Thyroid gland (tissue), 4 donors: ENCODE measurements around the gene PRELID2. TPM values are rescaled to one million over a fixed set of nuclear protein-coding genes. Genes with fewer than 3 reads are reported as not detected.

Experiments
- DNase-seq, 2 donors: peaks; one replicate each; pipeline ENCODE4 v3.0.0-alpha.2; 2019
- H3K27ac ChIP-seq, 3 donors: fragments of 200-600 bp; sonication (generic); 1 replicate in 2 of 3; 2 replicates in 1 of 3; pipeline ENCODE4 v1.5.1; 2016 to 2019; ENCODE audit warnings: mild to moderate bottlenecking in 1 of 3, moderate library complexity in 1 of 3
- H3K27me3 ChIP-seq: fragments of 200-600 bp; sonication (generic); one replicate; pipeline ENCODE4 v1.5.1; 2019
- H3K36me3 ChIP-seq, 2 donors: fragments of 200-600 bp; sonication (generic); one replicate each; pipeline ENCODE4 v1.5.1; 2016 to 2019
- H3K4me1 ChIP-seq, 2 donors: fragments of 200-600 bp; sonication (generic); one replicate each; pipeline ENCODE4 v1.5.1; 2017 to 2019
- H3K4me3 ChIP-seq, 3 donors: fragments of 200-600 bp; sonication (generic); replicated peaks in 1 of 3; 1 replicate in 2 of 3; 2 replicates in 1 of 3; pipeline ENCODE4 v1.5.1; 2016; ENCODE audit warnings: mild to moderate bottlenecking in 1 of 3
- H3K9me3 ChIP-seq: fragments of 200-600 bp; sonication (generic); one replicate; pipeline ENCODE4 v1.5.1; 2017
- CTCF ChIP-seq, 6 experiments: fragments of 200-600 bp in 3 of 6; fragments of 450-650 bp in 3 of 6; sonication (generic) in 3 of 6; IDR thresholded peaks; one replicate each; pipeline ENCODE4 v1.5.1; 2016 to 2019; ENCODE audit warnings: antibody characterized with exemption in 6 of 6, mild to moderate bottlenecking in 2 of 6, inconsistent platforms in 1 of 6, moderate library complexity in 1 of 6
- POLR2A ChIP-seq, 2 donors: fragments of 450-650 bp; IDR thresholded peaks; one replicate each; pipeline ENCODE4 v1.6.1; 2017; ENCODE audit warnings: antibody characterized with exemption in 2 of 2, mild to moderate bottlenecking in 2 of 2, moderate library complexity in 1 of 2
- whole genome bisulfite sequencing, 2 donors: methylation state at CpG; one replicate each; pipeline ENCODE4 v1.1.5; 2017; 5-methylcytosine and 5-hydroxymethylcytosine counted together
- intact Hi-C: fragments of 100-400 bp; cut with DNase I; formaldehyde crosslinking; loops from one replicate; pipeline ENCODE4 v1.15.1; 2023
- total RNA-seq, 4 donors: library from RNA; depleted of rRNA; stranded (reverse); fragments of >200 nt; gene quantifications; one replicate each; pipeline ENCODE4 v1.2.3, GENCODE V29; 2016

Gene PRELID2
- total RNA-seq, 4 donors from 2014 or later: 11.5 to 27.9 (median 21.4) TPM

GRCh38 chr5:145833631-145834200 lies 1.4 kb downstream of the PRELID2 start:
- H3K9me3 ChIP-seq: no peaks in the 10 kb centered on the region
- no peaks in the 10 kb centered on the region for H3K36me3 ChIP-seq
- TF ChIP-seq CTCF (IDR thresholded peaks at IDR 0.05) (no peak), POLR2A (IDR thresholded peaks at IDR 0.05) (no peak)
- no peak for DNase-seq
- peaks cover 13 to 23% of the 10 kb centered on the region in 2 donors for H3K4me1 ChIP-seq
- H3K4me3 ChIP-seq: no peak overlapping the region
- 82 to 84% methylated on average over 10 of the region's 10 CpGs for WGBS, 2 donors
- H3K27ac ChIP-seq: no peak overlapping the region
- intact Hi-C loops: no loop called here
- H3K27me3 ChIP-seq: no peaks in the 10 kb centered on the region

DNA sequence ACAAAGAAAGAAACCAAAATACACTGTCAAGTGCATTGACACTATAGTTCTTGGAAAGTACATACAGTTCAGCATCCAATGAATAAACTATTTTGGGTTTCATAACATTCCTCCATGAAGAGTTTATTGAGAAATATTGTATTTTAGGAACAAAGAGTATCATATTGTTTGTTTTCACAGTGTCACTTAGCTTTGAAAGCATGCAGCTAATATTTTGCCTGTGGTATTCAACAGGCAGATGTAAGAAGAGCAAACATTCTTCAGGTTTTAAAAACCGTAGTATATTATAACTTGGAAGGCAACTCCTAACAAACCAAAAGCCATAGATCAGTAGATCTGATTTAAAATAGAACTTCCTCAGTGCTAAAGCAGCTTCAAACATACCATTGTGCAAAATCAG lies 4.5 kb downstream of the PRELID2 start:
- Histone ChIP-seq H3K27me3 (no peaks in the 10 kb centered on the region), H3K4me1 (peaks cover 13 to 20% of the 10 kb centered on the region in 2 donors), H3K27ac (peak overlapping the region in 1 of 3 donors; percentile 29), H3K36me3 (no peaks in the 10 kb centered on the region), H3K4me3 (no peak overlapping the region), H3K9me3 (no peaks in the 10 kb centered on the region)
- 37 to 51% methylated on average over 1 of the region's 1 CpG for WGBS, 2 donors
- TF ChIP-seq CTCF (IDR thresholded peaks at IDR 0.05) (no peak), POLR2A (IDR thresholded peaks at IDR 0.05) (no peak)
- intact Hi-C loops: no loop called here
- no peak for DNase-seq

- Histone ChIP-seq H3K27me3 (no peaks in the 10 kb centered on the region), H3K27ac (peak overlapping the region in 1 of 3 donors; percentile 29), H3K4me3 (no peak overlapping the region), H3K36me3 (no peaks in the 10 kb centered on the region), H3K9me3 (no peaks in the 10 kb centered on the region), H3K4me1 (peaks cover 13 to 19% of the 10 kb centered on the region in 2 donors)
- DNase-seq: no peak
- no peak for TF ChIP-seq CTCF (IDR thresholded peaks at IDR 0.05)
- no peak for TF ChIP-seq POLR2A (IDR thresholded peaks at IDR 0.05)
- intact Hi-C loops: loop anchor here (10.0 kb wide), 1 partner anchor 145 kb away; no protein-coding TSS in a partner anchor
These were observed 5.3 kb downstream of the PRELID2 start for GRCh38 chr5:145829708-145830361.

- WGBS, 2 donors: 76 to 84% methylated on average over 8 of the region's 8 CpGs
- peaks cover 13 to 19% of the 10 kb centered on the region in 2 donors for H3K4me1 ChIP-seq
- no peaks in the 10 kb centered on the region for H3K9me3 ChIP-seq
- no peak overlapping the region for H3K27ac ChIP-seq
- intact Hi-C loops: loop anchor here (10.0 kb wide), 1 partner anchor 142 kb away; no protein-coding TSS in a partner anchor
- DNase-seq: no peak
- H3K36me3 ChIP-seq: no peaks in the 10 kb centered on the region
- no peaks in the 10 kb centered on the region for H3K27me3 ChIP-seq
- TF ChIP-seq POLR2A (IDR thresholded peaks at IDR 0.05) (no peak), CTCF (IDR thresholded peaks at IDR 0.05) (no peak)
- no peak overlapping the region for H3K4me3 ChIP-seq
These were observed 8.1 kb downstream of the PRELID2 start for GRCh38 chr5:145826895-145827674.
